HL-60 (cell line): ENCODE results near the gene INTS7.
"Not testable (repeated sequence)": the region's sequence is repeated elsewhere in the genome, so short reads cannot be mapped to it uniquely, and the experiment has no call there.

Source experiments
- DNase-seq, 2 experiments: peaks; one replicate each; pipeline ENCODE4 v3.0.0-alpha.2; 2010 to 2020; ENCODE audit warnings: low read depth in 1 of 2, low spot score in 1 of 2
- H3K27ac ChIP-seq: fragments of 250-450 bp; sonication (Bioruptor Pico); replicated peaks from 2 replicates; pipeline ENCODE4 v1.5.1; 2020; ENCODE audit warnings: mild to moderate bottlenecking, moderate library complexity
- H3K27me3 ChIP-seq: fragments of 250-450 bp; sonication (Bioruptor Pico); 2 replicates; pipeline ENCODE4 v1.5.1; 2021; ENCODE audit warnings: mild to moderate bottlenecking, moderate library complexity; ENCODE audit not compliant: insufficient read depth, poor library complexity, severe bottlenecking
- H3K4me3 ChIP-seq: replicated peaks from 2 replicates; pipeline ENCODE4 v1.5.1; 2011; ENCODE audit warnings: mild to moderate bottlenecking, control low read depth, low read length; ENCODE audit not compliant: insufficient read depth
- GABPA ChIP-seq: IDR thresholded peaks from 2 replicates; pipeline ENCODE4 v1.6.1; 2012; ENCODE audit warnings: low read depth
- POLR2AphosphoS5 ChIP-seq: IDR thresholded peaks from 2 replicates; pipeline ENCODE4 v1.6.1; 2012; ENCODE audit warnings: low read depth
- SPI1 ChIP-seq: IDR thresholded peaks from 2 replicates; pipeline ENCODE4 v1.6.1; 2012; ENCODE audit warnings: low read depth, mild to moderate bottlenecking, borderline replicate concordance
- TF ChIP-seq, protein P1 (sequence below): IDR thresholded peaks from 2 replicates; pipeline ENCODE4 v1.6.1; 2012; ENCODE audit warnings: low read depth; ENCODE audit not compliant: insufficient replicate concordance
- TF ChIP-seq, protein P2 (sequence below): IDR thresholded peaks from one replicate; pipeline ENCODE4 v1.5.1; 2011; ENCODE audit warnings: low read length, control low read depth, inconsistent platforms; ENCODE audit not compliant: insufficient read depth

The INTS7 gene

DNA sequence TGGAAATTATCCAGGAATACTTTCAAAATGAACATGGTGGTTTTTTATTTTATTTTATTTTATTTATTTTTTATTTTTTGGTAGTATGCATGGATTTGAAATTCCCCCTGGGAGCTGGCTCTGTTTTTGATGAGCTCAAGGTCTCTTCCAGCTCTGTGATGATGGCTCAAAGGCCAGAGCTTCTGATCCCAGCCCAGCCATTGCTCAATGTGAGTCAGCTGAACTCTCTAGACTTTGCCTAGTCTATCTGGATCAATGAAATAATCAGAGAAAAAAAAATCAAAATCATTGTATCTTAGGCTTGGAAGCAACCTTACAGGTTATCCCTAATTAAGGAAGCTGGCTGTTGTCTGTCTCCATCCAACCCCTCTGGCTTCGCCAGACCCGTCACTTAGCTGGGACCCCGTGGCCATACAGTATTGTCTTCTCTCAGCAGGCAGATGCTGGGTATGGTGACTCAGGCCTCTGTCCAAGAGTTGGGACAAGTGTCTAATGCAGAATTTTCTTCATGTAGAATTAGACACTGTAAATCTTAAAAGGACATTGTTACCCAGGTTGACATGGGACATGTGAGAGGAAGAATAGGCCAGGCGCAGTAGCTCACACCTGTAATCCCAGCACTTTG lies 114.6 kb downstream of the INTS7 start:
- no peak overlapping the region for H3K27ac ChIP-seq
- TF ChIP-seq GABPA (no peak), POLR2AphosphoS5 (no peak), SPI1 (no peak)
- TF ChIP-seq, protein P1, sequence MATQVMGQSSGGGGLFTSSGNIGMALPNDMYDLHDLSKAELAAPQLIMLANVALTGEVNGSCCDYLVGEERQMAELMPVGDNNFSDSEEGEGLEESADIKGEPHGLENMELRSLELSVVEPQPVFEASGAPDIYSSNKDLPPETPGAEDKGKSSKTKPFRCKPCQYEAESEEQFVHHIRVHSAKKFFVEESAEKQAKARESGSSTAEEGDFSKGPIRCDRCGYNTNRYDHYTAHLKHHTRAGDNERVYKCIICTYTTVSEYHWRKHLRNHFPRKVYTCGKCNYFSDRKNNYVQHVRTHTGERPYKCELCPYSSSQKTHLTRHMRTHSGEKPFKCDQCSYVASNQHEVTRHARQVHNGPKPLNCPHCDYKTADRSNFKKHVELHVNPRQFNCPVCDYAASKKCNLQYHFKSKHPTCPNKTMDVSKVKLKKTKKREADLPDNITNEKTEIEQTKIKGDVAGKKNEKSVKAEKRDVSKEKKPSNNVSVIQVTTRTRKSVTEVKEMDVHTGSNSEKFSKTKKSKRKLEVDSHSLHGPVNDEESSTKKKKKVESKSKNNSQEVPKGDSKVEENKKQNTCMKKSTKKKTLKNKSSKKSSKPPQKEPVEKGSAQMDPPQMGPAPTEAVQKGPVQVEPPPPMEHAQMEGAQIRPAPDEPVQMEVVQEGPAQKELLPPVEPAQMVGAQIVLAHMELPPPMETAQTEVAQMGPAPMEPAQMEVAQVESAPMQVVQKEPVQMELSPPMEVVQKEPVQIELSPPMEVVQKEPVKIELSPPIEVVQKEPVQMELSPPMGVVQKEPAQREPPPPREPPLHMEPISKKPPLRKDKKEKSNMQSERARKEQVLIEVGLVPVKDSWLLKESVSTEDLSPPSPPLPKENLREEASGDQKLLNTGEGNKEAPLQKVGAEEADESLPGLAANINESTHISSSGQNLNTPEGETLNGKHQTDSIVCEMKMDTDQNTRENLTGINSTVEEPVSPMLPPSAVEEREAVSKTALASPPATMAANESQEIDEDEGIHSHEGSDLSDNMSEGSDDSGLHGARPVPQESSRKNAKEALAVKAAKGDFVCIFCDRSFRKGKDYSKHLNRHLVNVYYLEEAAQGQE, result no peak
- TF ChIP-seq, protein P2, sequence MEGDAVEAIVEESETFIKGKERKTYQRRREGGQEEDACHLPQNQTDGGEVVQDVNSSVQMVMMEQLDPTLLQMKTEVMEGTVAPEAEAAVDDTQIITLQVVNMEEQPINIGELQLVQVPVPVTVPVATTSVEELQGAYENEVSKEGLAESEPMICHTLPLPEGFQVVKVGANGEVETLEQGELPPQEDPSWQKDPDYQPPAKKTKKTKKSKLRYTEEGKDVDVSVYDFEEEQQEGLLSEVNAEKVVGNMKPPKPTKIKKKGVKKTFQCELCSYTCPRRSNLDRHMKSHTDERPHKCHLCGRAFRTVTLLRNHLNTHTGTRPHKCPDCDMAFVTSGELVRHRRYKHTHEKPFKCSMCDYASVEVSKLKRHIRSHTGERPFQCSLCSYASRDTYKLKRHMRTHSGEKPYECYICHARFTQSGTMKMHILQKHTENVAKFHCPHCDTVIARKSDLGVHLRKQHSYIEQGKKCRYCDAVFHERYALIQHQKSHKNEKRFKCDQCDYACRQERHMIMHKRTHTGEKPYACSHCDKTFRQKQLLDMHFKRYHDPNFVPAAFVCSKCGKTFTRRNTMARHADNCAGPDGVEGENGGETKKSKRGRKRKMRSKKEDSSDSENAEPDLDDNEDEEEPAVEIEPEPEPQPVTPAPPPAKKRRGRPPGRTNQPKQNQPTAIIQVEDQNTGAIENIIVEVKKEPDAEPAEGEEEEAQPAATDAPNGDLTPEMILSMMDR, result no peak
- DNase-seq, result no peak
- no peak overlapping the region for H3K4me3 ChIP-seq
- no peaks in the 10 kb centered on the region for H3K27me3 ChIP-seq

DNA sequence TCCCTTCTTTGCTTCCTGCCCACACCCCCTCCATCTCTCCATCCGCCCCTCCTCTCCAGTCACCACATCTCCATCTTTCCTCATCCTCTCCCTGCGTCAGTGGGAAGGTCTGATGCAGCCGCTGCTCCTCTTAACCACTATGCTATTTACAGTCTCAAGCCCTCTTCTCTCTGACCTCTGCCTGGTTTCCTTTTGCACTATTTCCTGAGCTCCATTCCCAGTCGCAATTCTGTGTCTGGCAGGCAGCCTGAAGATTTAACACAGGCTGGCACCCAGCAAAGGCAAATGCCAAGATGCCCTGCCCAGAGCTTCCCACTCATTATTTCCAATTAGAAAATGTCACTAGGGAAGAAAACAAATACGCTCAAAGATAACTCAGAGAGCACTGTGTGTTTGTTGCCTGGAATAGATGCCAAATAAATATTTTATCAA lies 115.2 kb downstream of the INTS7 start:
- no peak overlapping the region for H3K4me3 ChIP-seq
- TF ChIP-seq, protein P1, result no peak
- no peak for TF ChIP-seq GABPA
- TF ChIP-seq SPI1, result no peak
- TF ChIP-seq POLR2AphosphoS5, result no peak
- TF ChIP-seq, protein P2, result no peak
- no peak for DNase-seq
- H3K27me3 ChIP-seq, result no peaks in the 10 kb centered on the region
- no peak overlapping the region for H3K27ac ChIP-seq

DNA sequence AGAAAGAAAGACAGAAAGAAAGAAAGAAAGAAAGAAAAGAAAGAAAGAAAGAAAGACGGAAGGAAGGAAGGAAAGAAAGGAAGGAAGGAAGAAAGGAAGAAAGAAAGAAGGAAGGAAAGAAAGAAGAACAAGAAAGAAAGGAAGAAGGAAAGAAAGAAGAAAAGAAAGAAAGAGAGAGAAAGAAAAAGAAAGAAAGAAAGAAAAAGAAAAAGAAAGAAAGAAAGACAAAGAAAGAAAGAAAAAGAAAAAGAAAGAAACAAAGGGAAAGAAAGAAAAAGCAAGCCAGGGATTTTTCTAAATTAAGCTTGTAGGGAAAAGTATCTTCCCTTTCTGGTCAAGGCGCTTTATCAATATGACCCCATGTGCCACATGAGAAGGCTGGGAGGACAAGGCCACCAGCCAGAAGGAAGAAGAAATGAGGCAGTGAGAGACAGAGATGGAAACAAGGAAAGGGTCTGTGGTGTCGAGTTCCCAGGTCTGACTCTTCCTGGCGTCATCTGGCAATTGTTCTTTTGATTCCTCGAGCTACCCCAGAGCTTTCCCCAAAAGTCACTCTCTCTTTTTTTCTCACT lies 116.4 kb downstream of the INTS7 start:
- no peak for DNase-seq
- H3K4me3 ChIP-seq, result no peak overlapping the region
- H3K27me3 ChIP-seq, result no peaks in the 10 kb centered on the region
- TF ChIP-seq, protein P2, result no peak
- TF ChIP-seq GABPA (no peak), POLR2AphosphoS5 (no peak), SPI1 (no peak)
- TF ChIP-seq, protein P1, result no peak
- no peak overlapping the region for H3K27ac ChIP-seq

DNA sequence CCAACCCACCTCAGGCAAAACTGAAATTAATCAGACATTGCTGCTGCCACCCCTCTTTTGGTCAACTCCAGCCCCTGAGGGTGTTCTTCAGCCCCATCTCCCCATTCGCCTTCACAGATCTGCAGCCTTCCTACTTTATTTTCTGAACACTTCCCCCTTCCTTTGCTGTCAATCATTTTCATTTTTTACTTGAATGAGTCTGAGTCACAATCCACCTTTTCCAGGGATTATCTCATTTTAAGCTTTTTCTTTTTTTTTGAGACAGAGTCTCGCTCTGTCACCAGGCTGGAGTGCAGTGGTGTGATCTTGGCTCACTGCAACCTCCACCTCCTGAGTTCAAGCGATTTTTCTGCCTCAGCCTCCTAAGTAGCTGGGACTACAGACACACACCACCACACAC lies 118.9 kb downstream of the INTS7 start:
- DNase-seq, H3K27ac ChIP-seq, H3K4me3 ChIP-seq, H3K27me3 ChIP-seq: not testable (repeated sequence)
